Vagina (tissue), 2 donors: ENCODE results near the gene ZCCHC10. TPM values are rescaled to one million over a fixed set of nuclear protein-coding genes. Genes with fewer than 3 reads are reported as not detected.
"Not testable (repeated sequence)": the region's sequence is repeated elsewhere in the genome, so short reads cannot be mapped to it uniquely, and the experiment has no call there.

ENCODE experiments used
- DNase-seq, 2 donors: peaks; one replicate each; pipeline ENCODE4 v3.0.0-alpha.2; 2017; ENCODE audit errors: extremely low spot score in 2 of 2
- H3K27ac ChIP-seq: fragments of 200-600 bp; sonication (generic); one replicate; pipeline ENCODE4 v1.5.1; 2019
- H3K27me3 ChIP-seq: fragments of 200-600 bp; sonication (generic); one replicate; pipeline ENCODE4 v1.5.1; 2019
- H3K36me3 ChIP-seq, 2 donors: fragments of 200-600 bp; sonication (generic); one replicate each; pipeline ENCODE4 v1.5.1; 2017 to 2019
- H3K4me1 ChIP-seq: fragments of 200-600 bp; sonication (generic); one replicate; pipeline ENCODE4 v1.5.1; 2019
- H3K4me3 ChIP-seq, 2 donors: fragments of 200-600 bp; sonication (generic); 1 replicate in 1 of 2; 2 replicates in 1 of 2; pipeline ENCODE4 v1.5.1; 2016 to 2019
- H3K9me3 ChIP-seq: fragments of 200-600 bp; sonication (generic); one replicate; pipeline ENCODE4 v1.5.1; 2019
- CTCF ChIP-seq, 3 experiments: fragments of 450-650 bp in 2 of 3; fragments of 200-600 bp in 1 of 3; sonication (generic) in 1 of 3; IDR thresholded peaks; one replicate each; pipeline ENCODE4 v1.5.1; 2017 to 2019; ENCODE audit warnings: antibody characterized with exemption in 3 of 3, mild to moderate bottlenecking in 2 of 3, moderate library complexity in 2 of 3
- POLR2A ChIP-seq, 2 donors: fragments of 450-650 bp; IDR thresholded peaks; one replicate each; pipeline ENCODE4 v1.6.1; 2017; ENCODE audit warnings: antibody characterized with exemption in 2 of 2, mild to moderate bottlenecking in 2 of 2, moderate library complexity in 2 of 2
- POLR2AphosphoS5 ChIP-seq, 2 donors: sonication (generic); formaldehyde crosslinking; IDR thresholded peaks; one replicate each; pipeline ENCODE4 v1.9.0; 2017; ENCODE audit warnings: antibody characterized with exemption in 2 of 2, mild to moderate bottlenecking in 2 of 2, low read depth in 1 of 2; ENCODE audit not compliant: insufficient read depth in 1 of 2
- intact Hi-C: fragments of 100-400 bp; cut with DNase I; formaldehyde crosslinking; loops from one replicate; pipeline ENCODE4 v1.15.1; 2023
- total RNA-seq: library from RNA; depleted of rRNA; stranded (reverse); fragments of >200 nt; gene quantifications from one replicate; pipeline ENCODE4 v1.2.3, GENCODE V29; 2016

The ZCCHC10 gene
- total RNA-seq, 1 donor from 2014 or later: 29.2 TPM

GRCh38 chr5:132987531-132988408 is 38.6 kb downstream of the ZCCHC10 start:
- H3K4me1 ChIP-seq: no peaks in the 10 kb centered on the region
- intact Hi-C loops: no loop called here
- DNase-seq: no peak
- no peaks in the 10 kb centered on the region for H3K36me3 ChIP-seq
- TF ChIP-seq POLR2AphosphoS5 (IDR thresholded peaks at IDR 0.05; ENCODE audit: insufficient read depth in 1 of 2, low read depth in 1 of 2) (no peak), CTCF (IDR thresholded peaks at IDR 0.05) (no peak), POLR2A (IDR thresholded peaks at IDR 0.05) (no peak)
- no peak overlapping the region for H3K4me3 ChIP-seq
- H3K27me3 ChIP-seq: no peaks in the 10 kb centered on the region
- no peaks in the 10 kb centered on the region for H3K9me3 ChIP-seq
- H3K27ac ChIP-seq: no peak overlapping the region

- intact Hi-C loops, H3K4me1 ChIP-seq, H3K4me3 ChIP-seq, H3K36me3 ChIP-seq, H3K9me3 ChIP-seq, H3K27ac ChIP-seq, H3K27me3 ChIP-seq, DNase-seq: not testable (repeated sequence)
Observed at GRCh38 chr5:132982971-132983370, 43.4 kb downstream of the ZCCHC10 start.

- intact Hi-C loops: no loop called here
- TF ChIP-seq POLR2A (IDR thresholded peaks at IDR 0.05) (no peak), POLR2AphosphoS5 (IDR thresholded peaks at IDR 0.05; ENCODE audit: insufficient read depth in 1 of 2, low read depth in 1 of 2) (no peak), CTCF (IDR thresholded peaks at IDR 0.05) (no peak)
- Histone ChIP-seq H3K36me3 (no peaks in the 10 kb centered on the region), H3K27me3 (no peaks in the 10 kb centered on the region), H3K9me3 (no peaks in the 10 kb centered on the region), H3K27ac (no peak overlapping the region), H3K4me3 (no peak overlapping the region), H3K4me1 (no peaks in the 10 kb centered on the region)
- no peak for DNase-seq
Observed at GRCh38 chr5:132981288-132981687, 45.1 kb downstream of the ZCCHC10 start.

- H3K4me1 ChIP-seq: no peaks in the 10 kb centered on the region
- H3K27me3 ChIP-seq: no peaks in the 10 kb centered on the region
- no peaks in the 10 kb centered on the region for H3K9me3 ChIP-seq
- H3K36me3 ChIP-seq: no peaks in the 10 kb centered on the region
- no peak for DNase-seq
- no peak overlapping the region for H3K27ac ChIP-seq
- no peak overlapping the region for H3K4me3 ChIP-seq
- intact Hi-C loops: no loop called here
- no peak for TF ChIP-seq POLR2A (IDR thresholded peaks at IDR 0.05)
- TF ChIP-seq CTCF (IDR thresholded peaks at IDR 0.05): no peak
- no peak for TF ChIP-seq POLR2AphosphoS5 (IDR thresholded peaks at IDR 0.05; ENCODE audit: insufficient read depth in 1 of 2, low read depth in 1 of 2)
Observed at GRCh38 chr5:132979976-132980375, 46.4 kb downstream of the ZCCHC10 start.

GRCh38 chr5:132979367-132979940 is 46.9 kb downstream of the ZCCHC10 start:
- H3K4me3 ChIP-seq: no peak overlapping the region
- no peaks in the 10 kb centered on the region for H3K36me3 ChIP-seq
- H3K27ac ChIP-seq: no peak overlapping the region
- no peak for DNase-seq
- no peaks in the 10 kb centered on the region for H3K4me1 ChIP-seq
- TF ChIP-seq POLR2A (IDR thresholded peaks at IDR 0.05) (no peak), CTCF (IDR thresholded peaks at IDR 0.05) (no peak), POLR2AphosphoS5 (IDR thresholded peaks at IDR 0.05; ENCODE audit: insufficient read depth in 1 of 2, low read depth in 1 of 2) (no peak)
- intact Hi-C loops: no loop called here
- no peaks in the 10 kb centered on the region for H3K27me3 ChIP-seq
- no peaks in the 10 kb centered on the region for H3K9me3 ChIP-seq
